Liver (tissue), 3 donors: Measurements from ENCODE around the gene BLOC1S5.

Experiments used
- CTCF ChIP-seq: fragments of 150-350 bp; IDR thresholded peaks from 2 replicates; pipeline ENCODE4 v1.5.1; 2017; ENCODE audit warnings: improper control_type of control experiment, low read depth, low read length; ENCODE audit not compliant: missing input control
- EGR1 ChIP-seq, 2 donors: IDR thresholded peaks; 2 replicates each; pipeline ENCODE4 v1.6.1; 2016 to 2018; ENCODE audit warnings: antibody characterized with exemption in 2 of 2, low read depth in 2 of 2
- REST ChIP-seq: IDR thresholded peaks from 2 replicates; pipeline ENCODE4 v1.6.1; 2016; ENCODE audit warnings: antibody characterized with exemption, mild to moderate bottlenecking
- TF ChIP-seq, protein P1 (sequence below): IDR thresholded peaks from 2 replicates; pipeline ENCODE4 v1.6.1; 2016; ENCODE audit warnings: antibody characterized with exemption
- donor health status: healthy.
- donor health status: healthy.

DNA sequence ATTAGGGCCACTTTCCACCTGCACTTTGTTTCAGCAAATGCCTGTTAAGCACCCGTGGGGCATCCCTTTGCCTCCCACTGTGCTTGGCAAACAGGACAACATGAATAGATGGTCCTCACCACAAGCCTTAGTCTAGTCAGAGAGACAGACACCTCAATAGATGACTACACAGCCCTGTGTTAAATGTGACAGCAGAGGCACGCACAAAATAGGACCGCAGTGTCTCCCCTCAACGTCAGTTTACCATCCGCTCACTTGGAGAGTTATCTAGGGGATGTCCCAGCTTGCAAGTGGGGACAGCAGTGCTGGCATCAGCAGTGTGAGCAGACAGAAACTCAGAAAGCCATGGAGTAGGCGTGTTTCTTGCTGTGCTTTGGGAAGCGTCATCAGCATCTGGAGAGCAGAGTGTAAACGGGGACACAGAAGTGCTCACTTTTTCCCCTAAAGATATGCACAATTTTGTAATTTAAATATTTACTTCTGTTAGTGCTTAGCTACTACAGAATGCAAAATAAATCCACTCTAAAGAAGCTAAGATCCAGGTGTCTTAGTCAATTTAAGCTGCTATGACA is 87.6 kb downstream of the BLOC1S5 start:
- TF ChIP-seq CTCF (no peak), REST (no peak), EGR1 (IDR thresholded peaks at IDR 0.05; ENCODE audit: low read depth in 2 of 2) (no peak)
- TF ChIP-seq, protein P1, sequence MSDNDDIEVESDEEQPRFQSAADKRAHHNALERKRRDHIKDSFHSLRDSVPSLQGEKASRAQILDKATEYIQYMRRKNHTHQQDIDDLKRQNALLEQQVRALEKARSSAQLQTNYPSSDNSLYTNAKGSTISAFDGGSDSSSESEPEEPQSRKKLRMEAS, result no peak
